GM06990 (cell line): ENCODE measurements around the gene IL36G.

Experiments used
- DNase-seq: peaks from one replicate; pipeline ENCODE4 v3.0.0-alpha.2; 2011; ENCODE audit not compliant: insufficient read length; ENCODE audit errors: extremely low read depth
- H3K27me3 ChIP-seq: replicated peaks from 2 replicates; pipeline ENCODE4 v1.6.0; 2011; ENCODE audit warnings: low read length; ENCODE audit not compliant: control insufficient read depth, insufficient read depth
- H3K36me3 ChIP-seq: 2 replicates; pipeline ENCODE4 v1.5.1; 2011; ENCODE audit warnings: low read length; ENCODE audit not compliant: control insufficient read depth, insufficient read depth
- H3K4me3 ChIP-seq: replicated peaks from 2 replicates; pipeline ENCODE4 v1.5.1; 2011; ENCODE audit warnings: low read depth, mild to moderate bottlenecking, control low read depth, low read length
- CTCF ChIP-seq: IDR thresholded peaks from 2 replicates; pipeline ENCODE4 v1.5.1; 2011; ENCODE audit warnings: low read length, control low read depth, mild to moderate bottlenecking, inconsistent platforms; ENCODE audit not compliant: insufficient read depth, poor library complexity, severe bottlenecking

The IL36G gene

GRCh38 chr2:112940859-112941625, 36.8 kb upstream of the IL36G start:
- H3K27me3 ChIP-seq, result no peaks in the 10 kb centered on the region; the same call in 1 of the 2 replicates
- no peak for TF ChIP-seq CTCF
- no peak for DNase-seq
- no peaks in the 10 kb centered on the region for H3K36me3 ChIP-seq
- H3K4me3 ChIP-seq, result no peak overlapping the region

GRCh38 chr2:112941753-112942653, 35.8 kb upstream of the IL36G start:
- peak; percentile 24 for DNase-seq
- Histone ChIP-seq H3K4me3 (no peak overlapping the region), H3K27me3 (no peaks in the 10 kb centered on the region; the same call in 1 of the 2 replicates), H3K36me3 (no peaks in the 10 kb centered on the region)
- TF ChIP-seq CTCF, result peak; percentile 96

GRCh38 chr2:112942654-112943002, 35.2 kb upstream of the IL36G start:
- no peak for TF ChIP-seq CTCF
- Histone ChIP-seq H3K27me3 (no peaks in the 10 kb centered on the region; the same call in 1 of the 2 replicates), H3K4me3 (no peak overlapping the region), H3K36me3 (no peaks in the 10 kb centered on the region)
- no peak for DNase-seq

- no peaks in the 10 kb centered on the region for H3K36me3 ChIP-seq
- no peak for TF ChIP-seq CTCF
- no peak for DNase-seq
- H3K27me3 ChIP-seq, result no peaks in the 10 kb centered on the region; the same call in 1 of the 2 replicates
- no peak overlapping the region for H3K4me3 ChIP-seq
Observed at GRCh38 chr2:112944971-112945370, 32.8 kb upstream of the IL36G start.

GRCh38 chr2:112946086-112946485, 31.7 kb upstream of the IL36G start:
- no peak for DNase-seq
- Histone ChIP-seq H3K27me3 (no peaks in the 10 kb centered on the region; the same call in 1 of the 2 replicates), H3K4me3 (no peak overlapping the region), H3K36me3 (no peaks in the 10 kb centered on the region)
- TF ChIP-seq CTCF, result no peak
